H1 (cell line): ENCODE data around the gene ACTR6. TPM values are rescaled to one million over a fixed set of nuclear protein-coding genes. Genes with fewer than 3 reads are reported as not detected.

Experiments
- CTCF ChIA-PET: fragments of 300-600 bp; sonication (Branson Sonifier 250); formaldehyde crosslinking; loops from one replicate; lab custom pipeline; 2021; ENCODE audit not compliant: partially characterized antibody; lab: Charles Lee
- POLR2A ChIA-PET: fragments of 300-600 bp; sonication (Branson Sonifier 250); formaldehyde crosslinking; loops from one replicate; lab custom pipeline; 2021; ENCODE audit warnings: inconsistent platforms; ENCODE audit not compliant: partially characterized antibody; lab: Charles Lee
- DNase-seq, 2 experiments: peaks; one replicate each; pipeline versions ENCODE4 v3.0.0 to v3.0.0-alpha.2; 2010 to 2022; ENCODE audit warnings: low spot score in 2 of 2, low read depth in 1 of 2, mixed read lengths in 1 of 2
- FAIRE-seq: peaks from 2 replicates; lab custom pipeline; 2011; peaks lifted over from hg19 to GRCh38; lab: Jason Lieb, UNC
- H2AFZ ChIP-seq: 2 replicates; pipeline ENCODE4 v1.8.1; 2012; ENCODE audit warnings: low read length, inconsistent platforms
- H2AK5ac ChIP-seq: 2 replicates; pipeline ENCODE4 v1.6.1; 2013; ENCODE audit warnings: low read depth, low read length
- H2BK120ac ChIP-seq: replicated peaks from 2 replicates; pipeline ENCODE3; 2013; ENCODE audit warnings: low read depth, low read length, inconsistent platforms
- H2BK12ac ChIP-seq: 2 replicates; pipeline ENCODE4 v1.6.1; 2013; ENCODE audit warnings: low read depth, low read length
- H2BK15ac ChIP-seq: 2 replicates; pipeline ENCODE4 v1.6.1; 2013; ENCODE audit warnings: low read length
- H2BK20ac ChIP-seq: 2 replicates; pipeline ENCODE4 v1.6.1; 2013; ENCODE audit warnings: low read length
- H2BK5ac ChIP-seq: 2 replicates; pipeline ENCODE4 v1.6.1; 2013; ENCODE audit warnings: low read depth, low read length
- H3K14ac ChIP-seq: 2 replicates; pipeline ENCODE4 v1.6.1; 2013; ENCODE audit warnings: inconsistent platforms; ENCODE audit not compliant: insufficient read length
- H3K18ac ChIP-seq: 2 replicates; pipeline ENCODE4 v1.6.1; 2013; ENCODE audit warnings: low read length; ENCODE audit errors: extremely low read depth
- H3K23ac ChIP-seq: 2 replicates; pipeline ENCODE4 v1.6.1; 2013; ENCODE audit warnings: inconsistent platforms; ENCODE audit not compliant: insufficient read length
- H3K23me2 ChIP-seq: 2 replicates; pipeline ENCODE4 v1.6.1; 2013; ENCODE audit warnings: low read depth, low read length
- H3K27ac ChIP-seq: 2 replicates; pipeline ENCODE4 v1.6.1; 2011; ENCODE audit warnings: low read depth, low read length, inconsistent platforms
- H3K27me3 ChIP-seq, 4 experiments: replicated peaks in 1 of 4; 1 replicate in 1 of 4; 2 replicates in 3 of 4; pipeline versions ENCODE4 v1.6.1 to v1.8.1; 2011 to 2013; ENCODE audit warnings: low read length in 3 of 4, mild to moderate bottlenecking in 3 of 4, inconsistent platforms in 2 of 4, mixed read lengths in 2 of 4, moderate library complexity in 1 of 4; ENCODE audit not compliant: control insufficient read depth in 3 of 4, insufficient read depth in 3 of 4; ENCODE audit errors: extremely low read depth in 1 of 4
- H3K36me3 ChIP-seq, 4 experiments: 2 replicates each; pipeline versions ENCODE4 v1.6.1 to v1.8.1; 2011 to 2013; ENCODE audit warnings: mild to moderate bottlenecking in 4 of 4, low read length in 3 of 4, moderate library complexity in 2 of 4, control low read depth in 1 of 4, inconsistent platforms in 1 of 4; ENCODE audit not compliant: insufficient read depth in 4 of 4, control insufficient read depth in 2 of 4
- H3K4ac ChIP-seq: replicated peaks from 2 replicates; pipeline ENCODE3; 2013; ENCODE audit warnings: low read length, low read depth, mixed read lengths, inconsistent platforms; ENCODE audit not compliant: insufficient read length
- H3K4me1 ChIP-seq, 4 experiments: replicated peaks in 1 of 4; 1 replicate in 1 of 4; 2 replicates in 3 of 4; pipeline versions ENCODE4 v1.6.1 to v1.8.1; 2011 to 2013; ENCODE audit warnings: low read length in 3 of 4, inconsistent platforms in 2 of 4, mixed read lengths in 1 of 4; ENCODE audit not compliant: insufficient read depth in 4 of 4, control insufficient read depth in 3 of 4
- H3K4me2 ChIP-seq, 2 experiments: 2 replicates each; pipeline versions ENCODE4 v1.6.1 to v1.8.1; 2011 to 2013; ENCODE audit warnings: low read depth in 2 of 2, low read length in 2 of 2, control low read depth in 1 of 2, inconsistent platforms in 1 of 2, mild to moderate bottlenecking in 1 of 2; ENCODE audit not compliant: insufficient read depth in 1 of 2
- H3K4me3 ChIP-seq, 4 experiments: fragments of 200-600, 300-600 bp in 1 of 4; sonication (generic), shearing (Covaris generic), sonication (Bioruptor Twin) in 1 of 4; 2 replicates each; pipeline versions ENCODE4 v1.5.1 to v1.8.1; 2011 to 2016; ENCODE audit warnings: low read length in 4 of 4, low read depth in 3 of 4, control low read depth in 2 of 4, inconsistent platforms in 2 of 4, mild to moderate bottlenecking in 2 of 4, mixed read lengths in 1 of 4, moderate library complexity in 1 of 4; ENCODE audit not compliant: insufficient read depth in 2 of 4; ENCODE audit errors: extremely low read depth in 1 of 4
- H3K56ac ChIP-seq: replicated peaks from 2 replicates; pipeline ENCODE3; 2013; ENCODE audit warnings: low read depth, mild to moderate bottlenecking, mixed read lengths, low read length, inconsistent platforms; ENCODE audit not compliant: insufficient read length
- H3K79me1 ChIP-seq: 2 replicates; pipeline ENCODE4 v1.6.1; 2013; ENCODE audit warnings: low read depth, low read length, control low read depth
- H3K79me2 ChIP-seq, 2 experiments: 2 replicates each; pipeline versions ENCODE4 v1.6.1 to v1.8.1; 2012 to 2013; ENCODE audit warnings: low read length in 2 of 2, mild to moderate bottlenecking in 2 of 2, inconsistent platforms in 1 of 2; ENCODE audit not compliant: insufficient read depth in 2 of 2, control insufficient read depth in 1 of 2
- H3K9ac ChIP-seq, 4 experiments: replicated peaks in 1 of 4; 1 replicate in 1 of 4; 2 replicates in 3 of 4; pipeline versions ENCODE4 v1.6.1 to v1.8.1; 2011 to 2013; ENCODE audit warnings: low read depth in 3 of 4, low read length in 3 of 4, control low read depth in 2 of 4, mild to moderate bottlenecking in 2 of 4, moderate library complexity in 2 of 4, inconsistent platforms in 1 of 4; ENCODE audit errors: extremely low read depth in 1 of 4
- H3K9me3 ChIP-seq, 2 experiments: 2 replicates each; pipeline versions ENCODE4 v1.6.1 to v1.8.1; 2012 to 2013; ENCODE audit warnings: mild to moderate bottlenecking in 2 of 2, moderate library complexity in 2 of 2, control low read depth in 1 of 2, inconsistent platforms in 1 of 2, low read depth in 1 of 2, low read length in 1 of 2, mixed read lengths in 1 of 2; ENCODE audit not compliant: insufficient read depth in 2 of 2
- H4K20me1 ChIP-seq, 2 experiments: replicated peaks in 1 of 2; 2 replicates each; pipeline versions ENCODE3 to v1.8.1; 2011 to 2013; ENCODE audit warnings: inconsistent platforms in 2 of 2, low read length in 2 of 2, mild to moderate bottlenecking in 1 of 2; ENCODE audit not compliant: insufficient read depth in 2 of 2, control insufficient read depth in 1 of 2
- H4K5ac ChIP-seq: 2 replicates; pipeline ENCODE4 v1.6.1; 2013; ENCODE audit warnings: low read length, low read depth, mixed read lengths, inconsistent platforms; ENCODE audit not compliant: insufficient read length
- H4K8ac ChIP-seq: 2 replicates; pipeline ENCODE4 v1.8.0; 2013; ENCODE audit warnings: mild to moderate bottlenecking, moderate library complexity, low read length, inconsistent platforms; ENCODE audit not compliant: insufficient read depth; ENCODE audit errors: extremely low read depth
- H4K91ac ChIP-seq: replicated peaks from 2 replicates; pipeline ENCODE3; 2013; ENCODE audit warnings: low read length, mixed read lengths, inconsistent platforms; ENCODE audit not compliant: insufficient read length
- EP300 ChIP-seq, 2 experiments: IDR thresholded peaks; 1 replicate in 1 of 2; 2 replicates in 1 of 2; pipeline ENCODE4 v1.6.1; 2011 to 2012; ENCODE audit warnings: low read depth in 2 of 2, low read length in 2 of 2, mild to moderate bottlenecking in 2 of 2, borderline replicate concordance in 1 of 2, inconsistent platforms in 1 of 2, moderate library complexity in 1 of 2
- NANOG ChIP-seq: IDR thresholded peaks from 2 replicates; pipeline ENCODE4 v1.6.1; 2011; ENCODE audit warnings: low read length, low read depth, mild to moderate bottlenecking, inconsistent platforms; ENCODE audit not compliant: insufficient read depth, poor library complexity, severe bottlenecking
- TAF1 ChIP-seq: IDR thresholded peaks from 2 replicates; pipeline ENCODE4 v1.6.1; 2011; ENCODE audit warnings: mild to moderate bottlenecking, low read depth, low read length
- YY1 ChIP-seq: IDR thresholded peaks from 2 replicates; pipeline ENCODE4 v1.6.1; 2011; ENCODE audit warnings: low read depth, mild to moderate bottlenecking, low read length
- WGBS, 2 experiments: shearing (Covaris generic) in 1 of 2; methylation state at CpG; one replicate each; pipeline versions ENCODE4 v1.1.6 to v1.1.7; 2013 to 2015; ENCODE audit warnings: low lambda C conversion rate in 2 of 2, mixed read lengths in 2 of 2, inconsistent platforms in 1 of 2, low coverage in 1 of 2, missing lambda C conversion rate in 1 of 2; ENCODE audit not compliant: insufficient replicate concordance in 2 of 2, insufficient coverage in 1 of 2, insufficient read length in 1 of 2; ENCODE audit errors: extremely low coverage in 1 of 2, missing lambda C conversion rate in 1 of 2; 5-methylcytosine and 5-hydroxymethylcytosine counted together
- polyA plus RNA-seq, 7 experiments: library from polyadenylated mRNA; depleted of rRNA in 3 of 7; stranded (reverse) in 5 of 7; unstranded in 2 of 7; fragments of >200 nt in 5 of 7; fragments of 200-250 nt in 2 of 7; gene quantifications; 1 replicate in 5 of 7; 2 replicates in 1 of 7; 4 replicates in 1 of 7; pipeline versions ENCODE4 v1.2.1 to v1.2.3, GENCODE V29; 2011 to 2013; ENCODE audit warnings: missing spikeins in 2 of 7, mixed read lengths in 2 of 7
- total RNA-seq: library from RNA; stranded (reverse); fragmentation: NEBNext Ultra II Directional; extraction: Animal tissue kit (Norgen Biotek cat#: 25700); gene quantifications from 2 replicates; pipeline ENCODE4 v1.2.1, GENCODE V29; 2021

ACTR6 gene
- total and polyA plus RNA-seq, 2 of the 8 experiments (the other 6 are each of a cell fraction or from before 2014, with no cell fraction given): 10.2 to 36.8 TPM

- H3K79me1 ChIP-seq: no peaks in the 10 kb centered on the region
- no peak overlapping the region for H2BK15ac ChIP-seq
- H4K20me1 ChIP-seq: no peaks in the 10 kb centered on the region
- H3K56ac ChIP-seq: no peak overlapping the region
- H2BK20ac ChIP-seq: no peak overlapping the region
- H3K4ac ChIP-seq: no peak overlapping the region
- H3K36me3 ChIP-seq: peaks cover 0 to 62% (median 7%) of the 10 kb centered on the region in 4 experiments; a peak in 4 of 8 replicates
- H3K79me2 ChIP-seq: no peaks in the 10 kb centered on the region
- TF ChIP-seq TAF1 (no peak), EP300 (IDR thresholded peaks at IDR 0.05; ENCODE audit: borderline replicate concordance in 1 of 2, low read depth in 2 of 2, low read length in 2 of 2) (no peak), NANOG (no peak), YY1 (no peak)
- ChIA-PET CTCF (no interaction called here), POLR2A (no interaction called here)
- DNase-seq: no peak
- H2BK120ac ChIP-seq: no peak overlapping the region
- H3K27ac ChIP-seq: no peak overlapping the region
- H3K23ac ChIP-seq: no peak overlapping the region
- H3K9me3 ChIP-seq: no peaks in the 10 kb centered on the region
- H3K4me1 ChIP-seq: no peaks in the 10 kb centered on the region
- no peaks in the 10 kb centered on the region for H3K23me2 ChIP-seq
- H2BK12ac ChIP-seq: no peak overlapping the region
- H3K9ac ChIP-seq: no peak overlapping the region
- no peak overlapping the region for H4K91ac ChIP-seq
- H4K8ac ChIP-seq: no peak overlapping the region
- H2AK5ac ChIP-seq: no peak overlapping the region
- WGBS, 2 experiments: 87% methylated on average over 5 of the region's 5 CpGs; no CpG with 5 or more reads in 1 of the 2 experiments
- H3K4me3 ChIP-seq: no peak overlapping the region
- no peak overlapping the region for H2BK5ac ChIP-seq
- H3K14ac ChIP-seq: no peak overlapping the region
- no peak overlapping the region for H4K5ac ChIP-seq
- no peaks in the 10 kb centered on the region for H3K27me3 ChIP-seq
- no peak for FAIRE-seq
- no peak overlapping the region for H2AFZ ChIP-seq
- H3K18ac ChIP-seq: no peak overlapping the region
- H3K4me2 ChIP-seq: no peak overlapping the region
These were observed 18.9 kb downstream of the ACTR6 start for GRCh38 chr12:100219328-100220109.
